ENCODE results near the gene NELFE.

The NELFE gene

DNA sequence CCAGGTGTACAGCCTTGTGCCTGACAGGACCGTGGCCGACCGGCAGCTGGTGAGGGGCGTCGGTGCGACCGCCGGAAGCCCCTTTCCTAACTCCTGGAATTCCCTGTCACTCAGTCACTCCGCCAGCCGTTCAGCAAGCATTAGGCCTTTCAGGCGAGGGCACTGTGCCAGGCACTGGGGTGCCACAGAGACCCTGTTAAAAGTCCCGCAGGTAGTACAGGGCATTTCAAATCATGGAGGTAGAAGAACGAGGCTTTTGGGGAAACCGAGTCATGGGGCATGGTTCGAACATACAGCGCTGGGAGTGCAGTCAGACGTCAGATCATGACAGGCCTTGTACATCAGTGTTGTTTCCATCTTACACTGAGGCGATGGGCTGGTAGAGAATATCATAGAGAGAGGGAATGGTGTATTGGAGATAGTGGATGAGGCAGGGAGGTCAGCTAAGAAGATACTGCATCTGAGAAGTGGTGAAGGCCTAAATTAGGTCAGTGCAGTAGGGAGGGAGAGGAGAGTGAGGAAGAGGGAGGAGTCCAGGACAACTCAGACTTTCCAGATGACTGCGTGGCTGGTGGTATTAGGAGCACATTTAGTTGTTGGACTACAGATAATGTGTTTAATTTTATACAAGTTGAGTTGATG lies 14.1 kb upstream of the NELFE start:
- peak overlapping the region; percentile 81 for H3K4me3 ChIP-seq (ENCODE audit: low read depth, low read length)

DNA sequence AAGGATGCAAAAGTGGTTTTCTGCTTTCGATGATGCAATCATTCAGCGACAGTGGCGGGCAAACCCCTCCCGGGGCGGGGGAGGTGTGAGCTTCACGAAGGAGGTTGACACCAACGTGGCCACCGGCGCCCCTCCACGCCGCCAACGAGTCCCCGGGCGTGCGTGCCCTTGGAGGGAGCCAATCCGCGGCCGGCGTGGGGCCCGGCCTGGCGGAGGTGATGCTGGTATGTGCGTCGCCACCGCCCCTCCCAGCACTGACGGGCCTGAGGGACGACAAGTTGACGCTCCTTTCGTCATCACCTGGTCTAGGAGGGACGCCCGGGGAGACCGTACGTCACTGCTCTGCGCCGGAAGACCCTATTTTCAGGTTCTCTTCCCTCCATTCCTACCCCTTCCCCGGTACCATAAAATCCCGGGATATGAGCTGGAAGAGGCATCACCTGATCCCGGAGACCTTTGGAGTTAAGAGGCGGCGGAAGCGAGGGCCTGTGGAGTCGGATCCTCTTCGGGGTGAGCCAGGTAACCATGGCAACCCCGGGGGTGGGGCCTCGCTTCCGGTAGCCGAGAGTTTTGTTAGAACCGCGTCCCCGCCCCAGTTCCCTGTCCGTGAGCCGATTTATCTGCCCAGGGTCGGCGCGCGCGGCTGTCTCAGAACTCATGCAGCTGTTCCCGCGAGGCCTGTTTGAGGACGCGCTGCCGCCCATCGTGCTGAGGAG lies 13.4 kb upstream of the NELFE start, which contains the start of gene DXO:
Gene DXO (minus strand): TSS at position 146 of the 716 bp plus-strand sequence. CDS start 463 bp downstream, outside the sequence.
- peak within 1 kb of the TSS; percentile 81 for H3K4me3 ChIP-seq (ENCODE audit: low read depth, low read length)

DNA sequence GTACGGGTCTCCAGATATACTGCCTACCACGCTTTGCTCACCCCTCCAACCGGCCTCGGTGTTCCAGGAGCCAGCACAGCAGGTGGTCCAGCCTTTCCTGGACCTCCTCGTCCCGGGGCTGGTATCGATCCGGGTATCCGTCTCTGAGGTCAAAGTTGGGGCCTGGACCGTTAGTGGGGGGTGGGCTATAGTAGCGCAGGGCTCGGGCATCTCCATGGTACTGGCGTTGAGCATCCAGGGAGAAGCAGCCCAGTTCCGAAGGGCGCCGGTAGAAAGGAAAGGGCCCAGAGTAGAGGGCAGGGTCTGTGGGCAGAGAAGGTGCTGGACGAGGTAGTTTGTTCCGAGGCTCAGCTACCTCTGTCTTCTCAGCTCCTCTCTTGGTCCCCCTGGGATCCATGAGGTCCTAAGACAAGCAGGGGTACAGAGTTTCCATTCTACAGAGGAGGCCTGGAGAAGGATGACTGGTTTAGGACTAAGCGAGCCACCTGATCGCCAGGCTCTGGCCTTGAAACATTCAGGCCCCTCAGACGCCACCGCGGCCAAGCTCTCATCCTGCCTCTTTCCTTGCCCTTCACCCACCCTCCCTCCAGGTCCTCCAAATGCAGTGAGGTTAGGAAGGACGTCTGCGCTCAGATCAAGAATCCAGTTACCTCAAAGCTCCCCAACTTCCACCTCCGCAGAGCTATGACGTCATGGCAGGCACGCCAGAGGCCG lies 12.7 kb upstream of the NELFE start:
- H3K4me3 ChIP-seq (ENCODE audit: low read depth, low read length) = peak overlapping the region; percentile 81

DNA sequence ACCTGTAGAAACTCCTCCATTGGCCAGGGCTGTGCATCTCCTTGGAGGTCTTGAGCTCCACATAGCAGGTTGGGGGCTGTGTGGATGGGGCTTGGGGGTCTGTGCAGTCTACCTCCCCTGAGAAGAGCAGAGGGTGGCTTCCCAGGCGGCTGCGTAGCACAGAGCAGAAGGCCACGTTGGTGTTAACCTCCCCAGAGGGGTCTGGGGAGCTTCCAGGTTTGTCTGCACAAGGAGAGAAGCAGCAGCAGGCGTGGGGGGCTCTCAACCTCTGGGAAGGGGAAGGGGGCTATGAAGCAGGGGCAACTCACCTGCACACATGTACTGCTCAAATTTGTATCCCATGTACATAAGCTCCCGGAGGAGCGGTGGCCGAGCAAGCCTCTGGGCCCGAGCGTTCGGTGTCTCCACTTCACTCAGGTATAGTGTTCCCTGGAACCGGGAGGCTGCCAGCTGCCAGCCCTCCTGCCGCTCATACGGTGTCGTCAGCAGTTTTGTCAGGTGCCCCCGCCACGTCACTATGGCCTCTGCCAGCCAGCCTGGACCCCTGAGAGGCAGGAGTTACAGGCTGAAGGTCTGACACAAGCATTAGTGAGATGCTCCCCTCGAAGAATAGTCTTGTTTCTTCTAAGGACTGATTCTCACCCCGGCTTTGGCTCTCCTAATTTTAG lies 12.0 kb upstream of the NELFE start:
- H3K4me3 ChIP-seq (ENCODE audit: low read depth, low read length) = no peak overlapping the region

DNA sequence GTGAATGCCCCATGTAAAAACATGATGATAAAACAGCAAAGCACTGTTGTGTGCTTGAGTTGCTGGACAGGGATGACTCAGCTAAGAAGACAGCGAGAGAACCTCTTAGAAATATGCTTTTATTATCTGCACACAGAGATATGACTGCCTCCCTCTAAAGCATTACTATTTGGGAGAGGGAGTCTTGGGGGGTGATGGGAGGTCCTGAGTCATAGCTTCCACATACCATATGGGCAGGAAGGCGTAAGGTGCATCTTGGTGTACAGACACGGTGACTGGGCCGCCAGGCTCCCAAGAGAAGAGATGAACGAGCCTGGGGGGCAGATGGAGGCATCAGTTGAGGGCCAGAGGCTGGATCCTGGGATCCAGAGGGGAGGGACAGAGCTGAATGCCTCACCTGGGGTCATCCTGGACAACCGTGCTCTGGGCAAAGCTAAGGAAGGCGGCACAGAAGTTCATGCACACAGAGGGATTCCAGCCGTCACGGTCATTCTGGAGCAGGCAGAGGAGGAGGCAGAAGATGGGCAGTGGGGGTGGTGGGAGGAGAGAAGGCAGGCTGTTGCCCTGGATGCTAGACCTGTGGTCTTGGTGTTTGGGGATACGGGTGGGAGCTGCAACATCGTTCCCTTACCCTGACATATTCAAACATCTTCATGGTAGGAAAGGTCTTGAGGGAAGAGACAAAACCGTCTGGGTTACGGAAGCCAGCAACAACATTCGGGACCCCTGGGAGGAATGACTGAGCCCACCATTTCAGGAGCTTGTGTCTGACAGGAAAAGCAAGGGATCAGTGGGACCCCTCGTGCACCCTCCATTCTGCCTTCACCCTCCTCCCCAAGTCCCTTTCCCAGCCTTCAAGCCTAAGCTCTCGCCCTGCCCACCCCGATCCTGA lies 11.2 kb upstream of the NELFE start:
- no peak overlapping the region for H3K4me3 ChIP-seq (ENCODE audit: low read depth, low read length)

DNA sequence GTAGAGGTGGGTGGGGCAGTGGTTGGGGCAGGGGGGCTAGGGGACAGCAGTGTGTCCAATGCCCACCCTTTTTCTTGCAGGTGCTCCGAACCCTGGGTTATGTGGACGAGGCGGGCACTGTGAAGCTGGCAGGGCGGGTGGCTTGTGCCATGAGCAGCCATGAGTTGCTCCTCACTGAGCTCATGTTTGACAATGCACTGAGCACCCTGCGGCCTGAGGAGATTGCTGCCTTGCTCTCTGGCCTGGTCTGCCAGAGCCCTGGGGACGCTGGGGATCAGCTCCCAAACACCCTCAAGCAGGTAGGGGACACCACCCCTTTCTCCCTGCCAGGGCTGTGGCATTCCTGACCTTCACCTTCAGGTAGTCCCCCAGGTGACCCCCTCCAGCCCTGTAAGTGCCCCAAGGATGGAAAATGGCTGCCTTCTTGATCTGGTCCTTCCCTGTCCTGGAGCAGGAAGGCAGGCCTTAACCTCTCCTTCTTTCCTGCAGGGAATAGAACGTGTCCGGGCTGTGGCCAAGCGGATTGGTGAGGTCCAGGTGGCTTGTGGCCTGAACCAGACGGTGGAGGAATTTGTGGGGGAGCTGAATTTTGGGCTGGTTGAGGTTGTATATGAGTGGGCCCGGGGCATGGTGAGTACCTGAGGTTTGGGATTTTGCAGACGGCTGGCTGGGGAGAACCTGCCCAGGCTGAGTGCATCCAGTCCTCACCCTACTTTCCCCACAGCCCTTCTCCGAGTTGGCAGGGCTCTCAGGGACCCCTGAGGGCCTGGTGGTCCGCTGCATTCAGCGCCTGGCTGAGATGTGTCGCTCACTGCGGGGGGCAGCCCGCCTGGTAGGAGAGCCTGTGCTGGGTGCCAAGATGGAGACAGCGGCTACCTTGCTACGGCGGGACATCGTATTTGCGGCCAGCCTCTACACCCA lies 10.3 kb upstream of the NELFE start:
- H3K4me3 ChIP-seq (ENCODE audit: low read depth, low read length) = no peak overlapping the region

DNA sequence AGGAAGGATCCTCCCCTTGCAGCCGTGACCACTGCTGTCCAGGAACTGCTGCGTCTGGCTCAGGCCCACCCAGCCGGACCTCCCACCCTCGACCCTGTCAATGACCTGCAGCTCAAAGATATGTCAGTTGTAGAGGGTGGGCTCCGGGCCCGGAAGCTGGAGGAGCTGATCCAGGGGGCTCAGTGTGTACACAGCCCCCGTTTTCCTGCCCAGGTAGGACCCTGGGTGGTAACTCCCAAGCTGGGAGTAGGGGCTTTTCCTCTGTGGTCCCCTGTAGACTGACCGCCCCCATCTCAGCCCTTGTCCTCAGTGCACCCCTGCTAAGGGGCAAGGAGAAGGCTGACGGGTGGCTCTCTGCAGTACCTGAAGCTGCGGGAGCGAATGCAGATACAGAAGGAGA lies 9.6 kb upstream of the NELFE start:
- H3K4me3 ChIP-seq (ENCODE audit: low read depth, low read length) = no peak overlapping the region

DNA sequence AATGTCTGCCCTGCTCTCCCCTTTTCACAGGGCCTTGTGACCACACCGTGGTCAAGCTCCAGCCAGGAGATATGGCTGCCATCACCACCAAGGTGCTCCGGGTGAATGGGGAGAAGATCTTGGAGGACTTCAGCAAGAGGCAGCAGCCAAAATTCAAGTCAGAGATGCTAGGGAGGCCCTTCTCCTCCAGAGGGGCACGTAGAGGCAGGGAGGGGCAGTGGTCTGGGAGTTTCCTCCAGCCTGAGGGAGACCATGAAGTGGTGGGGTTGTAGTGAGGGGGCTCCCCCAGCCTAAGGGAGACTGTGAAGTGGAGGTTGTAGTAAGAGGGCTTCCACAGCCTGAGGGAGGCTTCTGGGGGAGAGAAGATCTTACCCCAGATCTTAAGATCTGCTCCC lies 9.2 kb upstream of the NELFE start:
- no peak overlapping the region for H3K4me3 ChIP-seq (ENCODE audit: low read depth, low read length)

DNA sequence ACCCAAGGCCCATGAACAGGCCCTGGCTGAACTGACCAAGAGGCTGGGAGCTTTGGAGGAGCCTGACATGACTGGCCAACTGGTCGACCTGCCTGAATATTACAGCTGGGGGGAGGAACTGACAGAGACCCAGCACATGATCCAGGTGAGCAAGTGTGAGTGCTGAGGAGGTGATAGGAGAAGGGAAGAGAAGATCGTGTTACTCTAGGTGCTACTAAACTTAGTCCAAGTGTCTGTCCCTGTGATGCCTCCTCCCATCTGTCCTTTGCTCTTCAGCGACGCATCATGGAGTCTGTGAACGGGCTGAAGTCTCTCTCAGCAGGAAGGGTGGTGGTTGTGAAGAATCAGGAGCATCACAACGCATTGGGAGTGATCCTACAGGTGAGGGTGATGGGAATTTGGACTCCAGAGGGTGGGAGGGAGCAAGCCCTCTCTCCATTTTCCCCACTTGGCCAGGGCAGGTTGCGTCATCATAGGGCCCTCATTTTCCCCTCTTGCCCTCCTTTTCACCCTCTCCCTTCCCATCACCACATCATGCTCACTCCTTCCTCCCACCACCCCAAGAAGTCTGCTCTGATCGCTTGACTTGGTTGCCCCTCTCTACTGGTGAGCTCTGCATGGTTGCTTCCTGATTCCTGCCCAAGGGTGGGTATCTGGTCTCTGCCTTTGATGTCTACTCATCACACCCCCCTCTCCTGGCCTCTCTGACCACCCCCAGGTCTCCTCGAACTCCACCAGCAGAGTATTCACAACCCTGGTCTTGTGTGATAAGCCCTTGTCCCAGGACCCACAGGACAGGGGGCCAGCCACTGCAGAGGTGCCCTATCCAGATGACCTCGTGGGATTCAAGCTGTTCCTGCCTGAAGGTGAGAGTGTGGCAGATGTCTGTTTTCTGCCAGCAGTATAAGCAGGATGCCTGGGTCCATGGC lies 8.5 kb upstream of the NELFE start:
- no peak overlapping the region for H3K4me3 ChIP-seq (ENCODE audit: low read depth, low read length)

DNA sequence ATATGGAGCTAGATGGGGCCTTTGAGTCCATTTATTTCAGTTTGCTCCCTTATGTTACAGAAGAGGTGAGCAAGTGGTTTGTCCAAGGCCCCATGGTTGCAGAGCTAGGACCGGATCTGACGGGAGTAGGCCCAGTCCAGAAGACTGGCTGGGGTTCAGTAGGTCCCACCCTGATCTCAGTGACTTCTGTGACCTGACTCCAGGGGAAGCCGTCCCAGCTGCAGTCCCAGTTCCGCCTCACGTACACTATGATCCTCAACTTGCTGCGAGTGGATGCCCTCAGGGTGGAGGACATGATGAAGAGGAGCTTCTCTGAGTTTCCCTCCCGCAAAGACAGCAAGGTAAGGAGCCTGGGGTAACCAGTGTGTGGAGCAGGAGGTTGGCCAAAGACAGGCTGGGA lies 7.7 kb upstream of the NELFE start:
- no peak overlapping the region for H3K4me3 ChIP-seq (ENCODE audit: low read depth, low read length)

DNA sequence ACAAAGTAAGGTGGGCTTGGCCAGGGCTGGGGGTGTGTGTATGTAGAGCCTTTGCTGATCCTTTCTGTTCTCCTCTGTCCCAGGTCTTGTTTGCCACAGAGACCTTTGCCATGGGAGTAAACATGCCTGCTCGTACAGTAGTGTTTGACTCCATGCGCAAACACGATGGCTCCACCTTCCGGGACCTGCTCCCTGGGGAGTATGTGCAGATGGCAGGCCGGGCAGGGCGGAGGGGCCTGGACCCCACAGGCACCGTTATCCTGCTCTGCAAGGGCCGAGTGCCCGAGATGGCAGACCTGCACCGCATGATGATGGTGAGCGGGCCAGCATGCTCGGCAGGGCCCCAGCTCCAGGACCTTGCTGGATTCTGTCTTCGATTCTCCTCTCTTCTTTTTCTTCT lies 6.9 kb upstream of the NELFE start:
- no peak overlapping the region for H3K4me3 ChIP-seq (ENCODE audit: low read depth, low read length)

DNA sequence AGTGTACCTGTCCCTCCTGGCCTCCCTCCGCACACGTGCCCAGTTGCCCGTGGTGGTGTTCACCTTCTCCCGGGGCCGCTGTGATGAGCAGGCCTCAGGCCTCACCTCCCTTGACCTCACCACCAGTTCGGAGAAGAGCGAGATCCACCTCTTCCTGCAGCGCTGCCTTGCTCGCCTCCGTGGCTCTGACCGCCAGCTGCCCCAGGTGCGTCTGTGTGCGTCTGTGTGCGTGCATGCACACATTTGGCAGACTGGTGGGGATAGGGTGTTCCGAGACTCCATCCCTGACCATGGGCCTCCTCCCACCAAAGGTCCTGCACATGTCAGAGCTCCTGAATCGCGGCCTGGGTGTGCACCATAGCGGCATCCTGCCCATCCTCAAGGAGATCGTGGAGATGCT lies 5.2 kb upstream of the NELFE start:
- no peak overlapping the region for H3K4me3 ChIP-seq (ENCODE audit: low read depth, low read length)

DNA sequence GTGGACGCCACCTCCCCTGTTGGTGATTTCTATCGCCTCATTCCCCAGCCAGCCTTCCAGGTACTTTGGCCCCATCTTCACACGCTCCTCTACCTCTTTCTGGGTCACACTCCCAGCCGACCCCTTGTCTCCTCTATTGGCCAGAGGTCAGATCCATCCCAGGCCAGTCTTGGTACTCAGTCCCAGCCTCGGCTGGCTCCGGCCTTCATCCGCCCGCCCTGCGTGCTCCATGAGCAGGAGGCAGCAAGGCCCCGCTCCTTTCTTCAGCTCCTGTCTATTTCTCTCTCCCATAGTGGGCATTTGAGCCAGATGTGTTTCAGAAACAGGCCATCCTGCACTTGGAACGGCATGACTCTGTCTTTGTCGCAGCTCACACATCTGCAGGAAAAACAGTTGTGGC lies 2.8 kb upstream of the NELFE start:
- no peak overlapping the region for H3K4me3 ChIP-seq (ENCODE audit: low read depth, low read length)

DNA sequence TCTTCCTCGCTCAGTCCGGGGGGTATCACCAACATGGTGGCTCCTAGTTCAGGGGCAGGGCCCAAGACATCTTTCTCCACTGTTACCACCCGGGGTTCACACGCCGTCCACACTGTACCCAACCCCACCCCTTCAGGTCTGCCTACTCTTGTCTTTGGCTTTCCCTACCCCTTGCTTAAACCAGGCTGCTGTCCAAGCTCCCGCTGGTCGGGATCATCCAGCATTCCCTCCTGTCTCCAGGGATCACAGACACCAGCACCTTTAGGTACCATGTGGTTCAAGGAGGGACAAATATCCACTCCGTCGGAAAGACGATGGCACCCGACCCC lies 395 bp downstream of the NELFE start:
- H3K4me3 ChIP-seq (ENCODE audit: low read depth, low read length) = peak overlapping the region; percentile 82

DNA sequence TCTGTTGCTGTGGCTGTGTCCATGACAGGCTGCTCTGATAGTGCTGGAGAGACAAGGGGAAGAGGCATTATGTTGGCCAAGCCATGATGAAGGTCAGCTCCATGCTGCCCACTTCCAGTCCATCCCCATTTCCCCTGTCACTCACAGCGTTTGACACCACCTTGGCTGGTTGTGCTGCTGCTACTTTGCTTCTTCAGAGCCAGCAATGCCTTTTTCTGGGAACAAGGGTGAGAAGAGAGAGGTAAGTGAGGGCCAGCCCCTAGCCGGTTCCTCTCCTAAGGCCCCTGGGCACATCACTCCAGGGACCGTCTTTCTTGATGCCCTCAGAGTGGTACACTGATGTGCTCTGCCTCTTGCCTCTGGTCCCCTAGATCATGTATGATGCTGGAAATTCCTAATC lies 2.0 kb downstream of the NELFE start:
- H3K4me3 ChIP-seq (ENCODE audit: low read depth, low read length) = no peak overlapping the region

DNA sequence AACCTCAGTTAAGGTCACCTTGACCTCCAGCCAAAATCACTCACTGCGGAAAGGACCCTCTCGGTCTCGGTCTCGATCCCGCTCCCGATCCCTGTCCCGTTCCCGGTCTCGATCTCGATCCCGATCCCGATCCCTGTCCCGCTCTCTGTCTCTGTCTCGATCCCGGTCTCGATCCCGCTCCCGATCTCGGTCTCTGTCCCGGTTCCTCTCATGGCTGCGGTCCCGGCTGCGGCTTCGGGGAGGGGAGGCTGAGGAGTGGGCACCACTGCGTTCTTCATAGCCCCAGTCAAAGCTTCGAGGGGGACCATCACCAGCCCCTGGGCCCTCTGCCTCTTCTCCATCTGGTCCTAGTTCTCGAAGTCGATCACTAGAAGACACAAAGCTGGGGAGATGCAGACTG lies 4.3 kb downstream of the NELFE start:
- no peak overlapping the region for H3K4me3 ChIP-seq (ENCODE audit: low read depth, low read length)

DNA sequence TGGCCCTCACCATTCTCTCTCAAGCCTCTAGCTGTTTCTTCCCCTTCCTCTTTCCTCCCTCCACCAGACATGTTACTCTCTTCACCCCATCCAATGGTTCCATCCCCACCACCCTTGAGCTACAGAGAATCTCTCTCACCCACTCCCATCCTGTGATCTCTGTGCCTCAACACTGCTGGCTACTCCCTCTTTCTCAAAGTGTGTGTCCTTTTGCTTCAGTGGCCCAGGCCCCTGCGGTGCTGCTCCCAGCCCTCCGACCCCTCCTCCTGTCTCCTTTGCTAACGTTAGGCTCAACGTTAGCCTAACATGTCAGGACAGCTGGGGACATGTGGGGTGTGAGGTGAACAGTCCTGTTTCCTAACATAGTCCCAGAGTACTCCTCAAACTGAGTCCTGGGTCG lies 5.9 kb downstream of the NELFE start:
- no peak overlapping the region for H3K4me3 ChIP-seq (ENCODE audit: low read depth, low read length)

DNA sequence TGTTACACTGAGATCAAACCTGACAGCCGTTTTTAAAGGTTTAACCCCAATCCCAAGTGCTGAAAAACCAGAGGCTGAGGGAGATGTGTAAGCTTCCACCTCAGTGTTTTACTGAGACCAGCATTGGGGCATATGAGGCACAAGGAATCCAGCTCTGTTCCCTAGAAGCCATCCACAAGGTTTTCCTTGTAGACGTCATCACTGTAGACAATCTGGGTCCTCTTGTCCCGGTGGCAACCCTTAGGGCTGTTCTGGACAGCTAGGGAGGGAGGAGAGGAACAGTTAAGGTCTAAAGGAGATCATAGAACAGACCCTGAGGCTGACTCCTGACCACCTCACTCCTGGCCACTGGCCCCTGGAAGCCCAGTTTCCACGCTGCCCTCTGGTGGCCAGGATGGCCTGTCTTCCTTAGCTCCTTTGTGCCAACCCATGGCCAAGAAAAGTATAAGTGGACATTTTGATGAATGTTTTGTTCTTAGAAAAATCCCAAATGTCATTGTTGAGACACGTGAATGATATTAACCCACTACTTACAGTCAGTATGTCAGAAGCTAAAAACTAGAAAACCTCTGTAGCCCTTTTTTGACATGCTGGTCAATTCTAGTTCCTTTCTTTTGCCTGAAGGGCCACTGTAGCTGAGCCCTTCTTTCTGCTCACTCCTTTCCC lies 6.5 kb downstream of the NELFE start:
- no peak overlapping the region for H3K4me3 ChIP-seq (ENCODE audit: low read depth, low read length)

Measured in iPS-11a (cell line).